Erythroblast (primary cell): ENCODE data around the gene C12orf56.
"Not testable (repeated sequence)": the region's sequence is repeated elsewhere in the genome, so short reads cannot be mapped to it uniquely, and the experiment has no call there.

Experiments used
- DNase-seq, 2 experiments: peaks; one replicate each; lab custom pipeline; 2025; lab: John Stamatoyannopoulos, UW
- GATA1 ChIP-seq: IDR thresholded peaks from 2 replicates; pipeline ENCODE4 v1.6.1; 2011; ENCODE audit warnings: low read depth, mild to moderate bottlenecking, control low read depth, low read length, moderate library complexity
- POLR2A ChIP-seq: IDR thresholded peaks from 2 replicates; pipeline ENCODE4 v1.6.1; 2011; ENCODE audit warnings: mild to moderate bottlenecking, low read length

C12orf56 gene

DNA sequence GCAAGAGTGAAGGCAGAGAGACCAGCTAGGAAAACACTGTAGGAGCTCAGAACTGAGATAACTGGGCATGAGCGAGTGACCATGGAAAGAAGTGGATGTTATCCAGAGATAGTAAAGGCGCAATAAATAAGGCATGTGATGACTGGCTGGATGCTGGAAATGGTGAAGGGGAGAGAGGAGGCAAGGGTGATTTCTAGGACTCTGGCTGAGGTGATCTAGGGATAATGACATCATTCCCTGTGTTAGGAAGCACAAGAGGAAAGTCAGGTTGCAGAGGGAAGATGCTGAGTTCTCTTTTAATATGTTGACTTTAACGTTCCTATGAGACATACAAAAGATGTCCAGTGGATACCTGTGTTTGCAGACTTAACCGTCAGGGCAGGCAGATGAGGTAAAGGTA lies 78.7 kb downstream of the C12orf56 start:
- no peak for TF ChIP-seq POLR2A
- no peak for TF ChIP-seq GATA1
- no peak for DNase-seq

DNA sequence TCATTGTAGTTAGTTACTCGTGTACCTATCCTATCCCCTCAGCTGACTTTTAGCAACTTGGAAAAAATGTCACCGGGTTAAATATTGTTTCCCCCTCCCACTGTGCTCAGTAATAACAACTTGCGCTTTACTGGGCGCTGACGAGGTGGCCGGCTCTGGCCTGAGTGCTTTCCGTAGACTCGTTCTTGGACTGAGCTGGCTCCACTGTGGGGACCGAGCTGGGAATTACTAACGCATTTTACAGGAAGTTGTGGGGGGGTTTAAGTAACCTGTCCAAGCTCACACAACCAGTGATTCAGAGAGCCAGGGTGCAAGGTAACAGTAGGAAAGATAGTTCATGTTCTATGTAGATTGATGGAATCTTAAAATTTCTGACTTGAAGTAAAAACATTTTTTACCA lies 86.0 kb downstream of the C12orf56 start:
- DNase-seq = no peak
- no peak for TF ChIP-seq GATA1
- TF ChIP-seq POLR2A = no peak

- no peak for DNase-seq
- TF ChIP-seq GATA1 (no peak), POLR2A (no peak)
These were observed 90.9 kb downstream of the C12orf56 start for GRCh38 chr12:64299628-64300027.

GRCh38 chr12:64296301-64296700 lies 94.3 kb downstream of the C12orf56 start:
- TF ChIP-seq POLR2A (no peak), GATA1 (no peak)
- no peak for DNase-seq

GRCh38 chr12:64293654-64294364 lies 96.7 kb downstream of the C12orf56 start:
- no peak for DNase-seq
- TF ChIP-seq POLR2A (no peak), GATA1 (no peak)

GRCh38 chr12:64293174-64293573 lies 97.4 kb downstream of the C12orf56 start:
- DNase-seq = not testable (repeated sequence)

- TF ChIP-seq POLR2A (no peak), GATA1 (no peak)
- no peak for DNase-seq
These were observed 104.0 kb downstream of the C12orf56 start for GRCh38 chr12:64286521-64286920.

DNA sequence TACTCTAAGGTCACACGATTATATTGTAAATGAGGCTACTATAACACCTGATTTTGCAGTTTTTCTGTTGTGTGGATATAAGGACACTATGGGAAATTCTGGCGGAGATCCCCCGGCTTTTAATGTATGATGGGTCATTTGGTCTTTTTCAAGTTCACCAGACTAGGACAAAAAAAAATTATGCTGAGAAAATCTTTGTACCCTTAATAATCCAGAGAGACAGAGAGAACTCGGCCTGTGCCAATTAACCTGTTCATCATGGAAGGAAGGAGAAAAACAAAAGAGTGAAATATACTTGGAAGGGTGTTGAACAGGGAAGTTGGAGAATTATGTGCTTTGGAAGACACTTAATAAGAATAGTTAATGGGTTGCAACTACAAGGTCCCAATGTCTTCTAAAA lies 106.3 kb downstream of the C12orf56 start:
- no peak for TF ChIP-seq GATA1
- TF ChIP-seq POLR2A = no peak
- DNase-seq = no peak

- TF ChIP-seq POLR2A = no peak
- no peak for TF ChIP-seq GATA1
- DNase-seq = no peak
These were observed 112.1 kb downstream of the C12orf56 start for GRCh38 chr12:64278421-64278820.

GRCh38 chr12:64273527-64274403 lies 116.8 kb downstream of the C12orf56 start:
- TF ChIP-seq POLR2A (no peak), GATA1 (no peak)
- peak; percentile 46 to 54 for DNase-seq

- DNase-seq = no peak
- TF ChIP-seq POLR2A (no peak), GATA1 (no peak)
These were observed 120.1 kb downstream of the C12orf56 start for GRCh38 chr12:64270411-64270810.

DNA sequence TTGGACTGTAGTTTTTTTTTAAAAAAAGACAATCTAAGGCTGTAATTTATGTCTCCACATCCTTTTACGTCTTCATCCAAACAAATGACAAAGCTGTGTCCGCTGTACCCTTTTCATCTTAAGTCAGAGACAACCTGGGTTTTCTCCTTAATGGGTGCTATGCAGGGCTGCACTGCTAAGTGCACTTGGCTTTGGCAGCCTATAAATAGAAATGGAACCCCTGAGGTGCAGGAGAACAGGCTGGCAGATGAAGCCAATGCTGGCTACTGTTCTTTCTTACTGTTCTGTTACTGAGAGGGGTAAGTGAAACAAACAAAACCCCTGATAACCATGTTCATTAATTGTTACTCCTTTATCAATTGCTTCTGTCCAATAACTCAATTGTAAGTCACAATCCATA lies 121.4 kb downstream of the C12orf56 start:
- no peak for DNase-seq
- TF ChIP-seq GATA1 (no peak), POLR2A (no peak)

DNA sequence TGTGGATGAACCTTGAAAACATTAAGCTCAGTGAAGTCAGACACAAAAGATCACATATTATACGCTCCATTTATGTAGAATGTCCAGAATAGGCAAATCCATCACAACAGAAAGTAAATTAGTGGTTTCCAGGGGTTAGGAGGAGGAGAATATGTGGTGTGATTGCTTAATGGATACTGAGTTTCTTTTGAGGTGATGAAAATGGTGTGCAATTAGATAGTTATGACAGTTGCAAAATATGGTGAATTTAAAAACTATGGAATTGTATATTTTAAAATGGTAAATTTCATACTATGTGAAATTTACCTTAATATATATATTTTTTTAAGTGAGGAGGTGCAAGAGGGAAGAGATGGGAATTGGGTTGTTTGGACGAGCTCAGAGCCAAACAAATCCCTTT lies 122.1 kb downstream of the C12orf56 start:
- no peak for TF ChIP-seq GATA1
- TF ChIP-seq POLR2A = no peak

GRCh38 chr12:64265839-64266238 lies 124.7 kb downstream of the C12orf56 start:
- TF ChIP-seq GATA1 (no peak), POLR2A (no peak)
- no peak for DNase-seq

More for the DNA sequence above, 122.1 kb downstream of the C12orf56 start:
- no peak for DNase-seq
